GM12878 (cell line): ENCODE measurements around the gene TXN2. TPM values are rescaled to one million over a fixed set of nuclear protein-coding genes. Genes with fewer than 3 reads are reported as not detected.

Experiments
- ATAC-seq: fragments of 200-7000 bp; cut with Tn5 transposase; 3 replicates; pipeline ENCODE4 v1.9.1; 2020; ENCODE audit warnings: mild to moderate bottlenecking, moderate library complexity
- BruUV-seq: library from RNA; stranded (reverse); fragments of 400-500 nt; replicated peaks from 2 replicates; lab custom pipeline; 2021; lab: Mats Ljungman, UMichigan
- CTCF ChIA-PET: fragments of 300-600 bp; sonication (Branson Sonifier 250); formaldehyde crosslinking; extraction: SDS; loops from one replicate; lab custom pipeline; 2021; ENCODE audit warnings: inconsistent platforms; lab: Yijun Ruan, JAX
- POLR2A ChIA-PET: fragments of 350-600 bp; formaldehyde crosslinking; extraction: SDS; loops from one replicate; lab custom pipeline; 2021; ENCODE audit warnings: inconsistent platforms; lab: Charles Lee
- RAD21 ChIA-PET: fragments of 300-600 bp; sonication (Branson Sonifier 250); formaldehyde crosslinking; loops from one replicate; lab custom pipeline; 2023; ENCODE audit warnings: antibody characterized with exemption; ENCODE audit not compliant: unreplicated experiment; lab: Charles Lee
- SMC1A ChIA-PET: fragments of 300-600 bp; sonication (Branson Sonifier 250); formaldehyde crosslinking; loops from one replicate; lab custom pipeline; 2023; ENCODE audit not compliant: unreplicated experiment, uncharacterized antibody; lab: Charles Lee
- DNase-seq: peaks from one replicate; pipeline ENCODE4 v3.0.0-alpha.2; 2011; ENCODE audit warnings: low read depth, low spot score
- FAIRE-seq: peaks from 3 replicates; lab custom pipeline; 2011; peaks lifted over from hg19 to GRCh38; lab: Jason Lieb, UNC
- H2AFZ ChIP-seq: 2 replicates; pipeline ENCODE4 v1.6.0; 2011; ENCODE audit warnings: low read depth, low read length, control low read depth; ENCODE audit not compliant: control insufficient read depth
- H3K27ac ChIP-seq: 2 replicates; pipeline ENCODE4 v1.5.1; 2011; ENCODE audit warnings: control low read depth; ENCODE audit not compliant: control insufficient read depth, insufficient read depth
- H3K27me3 ChIP-seq, 2 experiments: replicated peaks in 1 of 2; 2 replicates each; pipeline versions ENCODE4 v1.6.0 to v1.6.1; 2011; ENCODE audit warnings: low read length in 1 of 2; ENCODE audit not compliant: control insufficient read depth in 2 of 2, insufficient read depth in 2 of 2
- H3K36me3 ChIP-seq, 2 experiments: 2 replicates each; pipeline ENCODE4 v1.5.1; 2011; ENCODE audit warnings: low read length in 1 of 2; ENCODE audit not compliant: control insufficient read depth in 2 of 2, insufficient read depth in 2 of 2
- H3K4me1 ChIP-seq: 2 replicates; pipeline ENCODE4 v1.6.1; 2011; ENCODE audit warnings: mild to moderate bottlenecking, low read length, moderate library complexity, mixed read lengths; ENCODE audit not compliant: control insufficient read depth, insufficient read depth
- H3K4me2 ChIP-seq: 2 replicates; pipeline ENCODE4 v1.6.0; 2011; ENCODE audit warnings: control low read depth; ENCODE audit not compliant: control insufficient read depth, insufficient read depth
- H3K4me3 ChIP-seq: fragments of 200-600 bp; sonication (generic); 2 replicates; pipeline ENCODE4 v1.5.1; 2016
- H3K79me2 ChIP-seq: 2 replicates; pipeline ENCODE4 v1.6.0; 2011; ENCODE audit warnings: low read length; ENCODE audit not compliant: control insufficient read depth, insufficient read depth
- H3K9ac ChIP-seq: 2 replicates; pipeline ENCODE4 v1.8.0; 2011; ENCODE audit warnings: low read length, control low read depth, mixed read lengths; ENCODE audit not compliant: control insufficient read depth, insufficient read depth
- H3K9me3 ChIP-seq: replicated peaks from 3 replicates; pipeline ENCODE4 v1.5.1; 2011; ENCODE audit warnings: mild to moderate bottlenecking, low read length; ENCODE audit not compliant: control insufficient read depth, insufficient read depth
- H4K20me1 ChIP-seq: 2 replicates; pipeline ENCODE4 v1.6.0; 2011; ENCODE audit not compliant: control insufficient read depth, insufficient read depth
- BMI1 ChIP-seq: fragments of 450-650 bp; IDR thresholded peaks from 2 replicates; pipeline ENCODE4 v1.6.1; 2016; ENCODE audit warnings: mild to moderate bottlenecking, moderate library complexity, borderline replicate concordance
- MTA2 ChIP-seq: fragments of 450-650 bp; IDR thresholded peaks from 2 replicates; pipeline ENCODE4 v1.6.1; 2016; ENCODE audit warnings: low read depth, mild to moderate bottlenecking, moderate library complexity
- SIN3A ChIP-seq: IDR thresholded peaks from 2 replicates; pipeline ENCODE4 v1.6.1; 2012; ENCODE audit warnings: low read depth, low read length, improper control_type of control experiment
- SMAD5 ChIP-seq: IDR thresholded peaks from 2 replicates; pipeline ENCODE4 v1.6.1; 2016; ENCODE audit warnings: antibody characterized with exemption, low read depth
- SMC3 ChIP-seq: IDR thresholded peaks from 2 replicates; pipeline ENCODE4 v1.6.1; 2011; ENCODE audit warnings: low read length, improper control_type of control experiment, borderline replicate concordance
- WGBS: methylation state at CpG from one replicate; pipeline ENCODE4 v1.1.6; 2016; ENCODE audit warnings: low lambda C conversion rate; ENCODE audit not compliant: insufficient replicate concordance, insufficient coverage; ENCODE audit errors: missing lambda C conversion rate; 5-methylcytosine and 5-hydroxymethylcytosine counted together
- in situ Hi-C: fragments of 300-500 bp; cut with MboI; formaldehyde crosslinking; loops from 9 replicates; pipeline ENCODE4 v1.14.3; 2018; ENCODE audit warnings: mixed read lengths
- intact Hi-C: fragments of 100-400 bp; cut with micrococcal nuclease; formaldehyde crosslinking; loops from one replicate; pipeline ENCODE4 v1.14.2; 2022; ENCODE audit not compliant: unreplicated experiment
- polyA plus RNA-seq, 11 experiments: library from polyadenylated mRNA; depleted of rRNA in 4 of 11; unstranded in 6 of 11; stranded (reverse) in 5 of 11; fragments of >200 nt; fragmentation: Nextera tagmentation in 4 of 11; fragmentation: Illumina TruSeq in 1 of 11; extraction: Ambion mirVana in 4 of 11; extraction: Trizol in 1 of 11; gene quantifications; 1 replicate in 1 of 11; 2 replicates in 10 of 11; pipeline versions ENCODE4 v1.2.1 to v1.2.3, GENCODE V29; 2011 to 2016; ENCODE audit warnings: inconsistent platforms in 2 of 11, missing spikeins in 2 of 11, low read depth in 1 of 11
- total RNA-seq, 4 experiments: library from RNA; depleted of rRNA in 3 of 4; stranded (reverse); fragments of >200 nt in 3 of 4; fragmentation: Illumina TruSeq in 1 of 4; extraction: Trizol in 1 of 4; gene quantifications; 2 replicates each; pipeline versions ENCODE4 v1.2.1 to v1.2.3, GENCODE V29; 2013 to 2021
- TF ChIP-seq, protein P1 (sequence below): fragments of 450-650 bp; formaldehyde crosslinking; IDR thresholded peaks from 2 replicates; pipeline ENCODE4 v1.5.0; 2022; ENCODE audit warnings: mild to moderate bottlenecking, missing genetic modification characterization

Gene TXN2
- total and polyA plus RNA-seq, 10 of the 15 experiments (the other 5 are each of a cell fraction or from before 2014, with no cell fraction given) = 70.2 to 350 (median 183) TPM

DNA sequence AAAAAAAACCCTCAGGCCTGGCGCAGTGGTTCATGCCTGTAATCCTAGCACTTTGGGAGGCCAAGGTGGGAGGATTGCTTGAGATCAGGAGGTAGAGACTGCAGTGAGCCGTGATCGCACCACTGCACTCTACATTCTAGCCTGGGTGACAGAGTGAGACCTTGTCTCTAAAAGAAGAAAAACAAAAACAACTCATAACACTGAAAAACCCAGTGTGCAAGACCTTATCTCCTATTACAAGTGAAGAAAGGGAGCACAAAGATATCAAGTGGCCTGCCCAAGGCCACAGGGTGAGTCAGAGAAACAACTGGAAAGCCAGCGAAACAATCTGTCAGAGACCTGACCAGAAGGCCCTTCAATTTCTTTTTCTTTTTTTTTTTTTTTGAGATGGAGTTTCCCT, 2.5 kb downstream of the TXN2 start:
- no peaks in the 10 kb centered on the region for H3K9me3 ChIP-seq
- H3K27ac ChIP-seq = no peak overlapping the region
- H3K4me2 ChIP-seq = no peak overlapping the region
- 98% methylated on average over 4 of the region's 4 CpGs for WGBS
- no peaks in the 10 kb centered on the region for H3K27me3 ChIP-seq
- TF ChIP-seq, protein P1, sequence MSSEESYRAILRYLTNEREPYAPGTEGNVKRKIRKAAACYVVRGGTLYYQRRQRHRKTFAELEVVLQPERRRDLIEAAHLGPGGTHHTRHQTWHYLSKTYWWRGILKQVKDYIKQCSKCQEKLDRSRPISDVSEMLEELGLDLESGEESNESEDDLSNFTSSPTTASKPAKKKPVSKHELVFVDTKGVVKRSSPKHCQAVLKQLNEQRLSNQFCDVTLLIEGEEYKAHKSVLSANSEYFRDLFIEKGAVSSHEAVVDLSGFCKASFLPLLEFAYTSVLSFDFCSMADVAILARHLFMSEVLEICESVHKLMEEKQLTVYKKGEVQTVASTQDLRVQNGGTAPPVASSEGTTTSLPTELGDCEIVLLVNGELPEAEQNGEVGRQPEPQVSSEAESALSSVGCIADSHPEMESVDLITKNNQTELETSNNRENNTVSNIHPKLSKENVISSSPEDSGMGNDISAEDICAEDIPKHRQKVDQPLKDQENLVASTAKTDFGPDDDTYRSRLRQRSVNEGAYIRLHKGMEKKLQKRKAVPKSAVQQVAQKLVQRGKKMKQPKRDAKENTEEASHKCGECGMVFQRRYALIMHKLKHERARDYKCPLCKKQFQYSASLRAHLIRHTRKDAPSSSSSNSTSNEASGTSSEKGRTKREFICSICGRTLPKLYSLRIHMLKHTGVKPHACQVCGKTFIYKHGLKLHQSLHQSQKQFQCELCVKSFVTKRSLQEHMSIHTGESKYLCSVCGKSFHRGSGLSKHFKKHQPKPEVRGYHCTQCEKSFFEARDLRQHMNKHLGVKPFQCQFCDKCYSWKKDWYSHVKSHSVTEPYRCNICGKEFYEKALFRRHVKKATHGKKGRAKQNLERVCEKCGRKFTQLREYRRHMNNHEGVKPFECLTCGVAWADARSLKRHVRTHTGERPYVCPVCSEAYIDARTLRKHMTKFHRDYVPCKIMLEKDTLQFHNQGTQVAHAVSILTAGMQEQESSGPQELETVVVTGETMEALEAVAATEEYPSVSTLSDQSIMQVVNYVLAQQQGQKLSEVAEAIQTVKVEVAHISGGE (CRISPR knock-in tag) = no peak
- TF ChIP-seq SMAD5 (no peak), MTA2 (no peak), SMC3 (no peak), BMI1 (no peak), SIN3A (no peak)
- TF ChIP-seq, all 136 proteins: peak for 0
- H3K9ac ChIP-seq = no peak overlapping the region
- in situ Hi-C loops (no loop called here), intact Hi-C loops (no loop called here)
- peaks cover 12% of the 10 kb centered on the region for H3K79me2 ChIP-seq
- ChIA-PET CTCF (no interaction called here), POLR2A (interaction anchor here (0.7 kb wide), 1 partner anchor 23 kb away, joined by 3 read pairs; no protein-coding TSS in a partner anchor), SMC1A (no interaction called here), RAD21 (no interaction called here)
- peaks cover 12 to 24% of the 10 kb centered on the region in 2 experiments for H3K36me3 ChIP-seq
- no peak for FAIRE-seq
- H3K4me1 ChIP-seq = peaks cover 6% of the 10 kb centered on the region
- no peak overlapping the region for H2AFZ ChIP-seq
- no peak overlapping the region for H3K4me3 ChIP-seq
- H4K20me1 ChIP-seq = no peaks in the 10 kb centered on the region
- no peak for ATAC-seq
- BruUV-seq = no TSS peak
- DNase-seq = no peak
